HTR-8/SVneo (cell line): Measurements from ENCODE around the gene SIRT2.
A peak's percentile ranks its signal among the peaks of the same experiment; 100 is the strongest.
"Not testable (repeated sequence)": the region's sequence is repeated elsewhere in the genome, so short reads cannot be mapped to it uniquely, and the experiment has no call there.

Experiments
- DNase-seq: peaks from one replicate; pipeline ENCODE4 v3.0.0; 2011; ENCODE audit warnings: low spot score, mixed read lengths; ENCODE audit not compliant: insufficient read length
- FAIRE-seq: peaks from 2 replicates; lab custom pipeline; 2011; peaks lifted over from hg19 to GRCh38; lab: Jason Lieb, UNC

Gene SIRT2

DNA sequence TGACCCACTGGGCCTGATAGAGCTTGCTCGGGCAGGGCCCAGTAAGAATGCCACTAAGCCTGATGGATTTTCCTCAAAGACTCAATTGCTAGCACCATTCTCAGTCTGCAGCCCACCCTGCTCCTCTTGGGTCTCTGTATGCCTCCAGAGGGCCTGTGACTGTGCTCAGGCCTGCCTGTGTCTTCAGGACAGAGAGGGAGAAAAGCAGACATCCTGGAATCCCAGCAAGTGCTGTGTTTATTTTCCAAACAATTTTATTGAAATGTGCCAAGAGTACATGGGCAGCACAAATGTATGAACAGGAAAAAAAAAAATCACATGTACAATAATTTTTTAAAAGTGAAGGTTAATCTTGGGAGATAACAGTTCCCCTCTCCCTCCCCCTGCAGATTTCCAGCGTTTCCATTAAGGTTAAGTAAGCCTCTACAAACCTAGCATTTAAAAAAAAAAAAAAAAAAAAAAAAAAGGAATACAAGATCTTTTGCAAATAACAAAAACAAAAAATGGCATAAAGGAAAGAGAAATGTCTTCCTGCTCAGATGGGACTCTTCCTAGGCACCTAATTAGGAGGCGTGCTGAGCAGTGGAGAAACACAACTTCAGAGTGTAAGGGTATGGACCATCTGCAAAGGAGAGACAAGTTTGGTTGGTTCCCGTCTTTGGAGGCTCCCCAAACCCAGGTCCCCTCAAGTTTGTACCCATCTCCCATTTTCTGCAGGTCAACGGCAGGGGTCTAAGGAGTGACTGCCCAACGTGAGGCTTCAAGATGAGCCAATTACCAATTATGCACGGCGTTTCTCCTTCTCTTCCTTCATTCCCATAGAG lies 63.0 kb downstream of the SIRT2 start:
- no peak for FAIRE-seq

DNA sequence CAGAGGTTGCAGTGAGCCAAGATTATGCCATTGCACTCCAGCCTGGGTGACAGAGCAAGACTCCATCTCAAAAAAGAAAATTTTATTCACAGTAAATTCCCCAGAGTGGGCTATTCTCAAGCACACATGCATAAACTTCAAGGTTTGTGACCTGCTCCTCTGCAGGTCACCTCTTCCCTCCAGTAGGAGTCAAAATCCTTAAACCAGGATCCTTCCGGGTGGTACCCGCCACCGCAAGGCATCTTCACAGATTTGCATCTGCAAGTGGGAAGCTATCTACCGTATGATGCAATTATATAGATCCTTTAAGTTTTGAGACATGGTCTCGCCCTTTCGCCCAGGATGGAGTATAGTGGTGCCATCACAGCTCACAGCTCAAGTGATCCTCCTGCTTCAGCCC lies 64.8 kb downstream of the SIRT2 start:
- FAIRE-seq (no peak), DNase-seq (no peak)

More for the DNA sequence above, 63.0 kb downstream of the SIRT2 start:
- no peak for DNase-seq

DNA sequence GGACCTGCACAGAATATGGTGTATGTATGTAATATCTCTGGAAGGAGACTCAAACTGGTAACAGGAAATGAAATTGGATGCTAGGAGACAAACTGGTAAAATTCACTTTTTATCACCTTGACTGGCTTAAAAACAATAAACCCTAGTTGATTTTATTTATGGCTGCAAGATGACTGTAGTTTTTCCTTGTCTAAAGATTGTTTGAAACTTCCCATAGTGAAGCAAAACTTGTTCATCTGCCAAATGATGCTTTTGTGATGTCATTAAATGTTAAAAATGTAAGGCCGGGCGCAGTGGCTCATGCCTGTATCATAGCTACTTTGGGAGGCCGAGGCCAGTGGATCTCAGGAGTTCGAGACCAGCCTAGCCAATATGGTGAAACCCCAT lies 65.3 kb downstream of the SIRT2 start:
- DNase-seq (no peak), FAIRE-seq (no peak)

DNA sequence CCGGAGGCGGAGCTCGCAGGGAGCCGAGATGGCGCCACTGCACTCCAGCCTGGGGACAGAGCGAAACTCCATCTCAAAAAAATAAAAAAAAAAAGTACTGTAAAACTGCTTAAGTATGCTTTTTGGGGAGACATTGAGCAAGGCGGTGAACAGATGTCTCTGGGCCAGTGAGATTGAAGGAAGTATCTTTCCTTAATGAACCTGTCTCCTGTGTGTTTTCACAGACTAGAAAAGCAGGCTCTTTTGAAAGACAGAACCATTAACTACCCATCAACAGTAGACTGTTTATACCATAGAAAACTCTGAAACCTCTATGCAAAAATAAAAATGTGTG lies 66.4 kb downstream of the SIRT2 start:
- DNase-seq (no peak), FAIRE-seq (no peak)

DNA sequence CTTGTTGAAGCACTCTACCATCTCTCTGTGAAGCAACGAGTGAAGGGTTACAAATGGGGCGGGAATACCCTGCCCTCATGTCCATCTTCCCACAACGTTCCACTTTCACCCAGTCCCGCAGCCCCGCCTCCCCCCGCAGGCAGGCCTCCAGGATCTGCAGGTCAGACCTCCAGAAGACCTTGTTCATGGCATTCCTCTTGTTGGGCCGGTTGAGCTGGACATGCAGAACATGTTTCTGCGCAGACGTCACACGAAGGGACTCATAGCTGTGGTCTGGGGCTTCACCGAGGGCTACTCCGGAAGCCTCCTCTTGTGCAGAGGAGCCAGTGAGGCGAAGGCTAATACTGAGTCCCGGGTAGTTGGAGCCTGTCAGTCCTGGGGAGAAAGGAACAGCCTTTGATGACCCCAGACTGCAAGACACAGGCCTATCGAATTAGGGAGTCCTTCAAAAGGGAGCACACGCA lies 68.2 kb downstream of the SIRT2 start:
- peak; percentile 54 for DNase-seq
- no peak for FAIRE-seq

DNA sequence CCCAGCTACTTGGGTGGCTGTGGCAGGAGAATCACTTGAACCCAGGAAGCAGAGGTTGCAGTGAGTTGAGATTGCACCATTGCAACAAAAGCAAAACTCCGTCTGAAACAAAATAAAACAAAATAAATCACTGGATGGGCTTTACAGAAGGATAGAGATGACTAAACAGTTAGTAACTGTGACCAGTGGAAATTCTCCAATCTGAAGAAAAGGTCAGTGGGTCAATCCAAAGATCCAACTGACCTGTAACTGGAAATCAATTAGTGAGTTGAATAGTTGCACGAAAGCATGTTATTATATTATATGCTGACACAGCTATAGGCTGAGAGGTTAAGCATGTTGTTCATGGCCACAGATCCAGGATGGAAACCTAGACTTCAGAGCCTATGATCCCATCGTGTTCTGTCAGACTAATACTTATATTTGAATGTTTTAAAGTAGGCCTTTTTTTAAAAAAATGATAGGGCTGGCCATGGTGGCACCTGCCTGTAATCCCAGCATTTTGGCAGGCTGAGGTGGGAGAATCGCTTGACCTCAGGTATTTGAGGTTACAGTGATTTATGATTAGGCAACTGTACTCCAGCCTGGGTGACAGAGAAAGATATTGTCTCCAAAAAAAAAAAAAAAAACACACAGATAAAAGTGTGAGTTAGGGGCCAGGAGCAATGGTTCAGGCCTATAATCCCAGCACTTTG lies 69.2 kb downstream of the SIRT2 start:
- DNase-seq, result no peak
- FAIRE-seq, result no peak

DNA sequence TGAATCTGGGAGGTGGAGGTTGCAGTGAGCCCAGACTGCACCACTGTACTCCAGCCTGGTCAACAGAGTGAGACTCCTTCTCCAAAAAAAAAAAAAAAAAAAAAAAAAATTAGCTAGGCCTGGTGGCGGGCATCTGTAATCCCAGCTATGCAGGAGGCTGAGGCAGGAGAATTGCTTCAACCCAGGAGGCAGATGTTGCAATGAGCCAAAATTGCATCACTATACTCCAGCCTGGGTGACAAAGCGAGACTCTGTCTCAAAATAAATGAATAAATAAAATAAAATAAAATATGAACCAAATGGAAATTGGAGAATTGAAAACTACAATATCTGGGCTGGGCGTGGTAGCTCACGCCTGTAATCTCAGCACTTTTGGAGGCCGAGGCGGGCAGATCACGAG lies 70.2 kb downstream of the SIRT2 start:
- not testable (repeated sequence) for FAIRE-seq, DNase-seq
